HepG2 (cell line): ENCODE results near the gene RNF13. TPM values are rescaled to one million over a fixed set of nuclear protein-coding genes. Genes with fewer than 3 reads are reported as not detected.
A peak's percentile ranks its signal among the peaks of the same experiment; 100 is the strongest.

Experiments used
- DR1 ChIP-seq: sonication (generic); formaldehyde crosslinking; IDR thresholded peaks from 2 replicates; pipeline ENCODE4 v1.8.0; 2021; ENCODE audit warnings: mild to moderate bottlenecking, missing genetic modification reagents, inconsistent platforms
- GTF3A ChIP-seq: sonication (generic); formaldehyde crosslinking; conservative IDR thresholded peaks from 2 replicates; pipeline ENCODE4 v1.4.0; 2020; ENCODE audit warnings: mild to moderate bottlenecking, missing genetic modification reagents
- NBN ChIP-seq: fragments of 450-650 bp; conservative IDR thresholded peaks from 2 replicates; pipeline ENCODE4 v1.6.1; 2017
- NCOA1 ChIP-seq: sonication (generic); formaldehyde crosslinking; IDR thresholded peaks from 2 replicates; pipeline ENCODE4 v1.9.0; 2021; ENCODE audit warnings: missing genetic modification reagents
- NFE2L1 ChIP-seq: sonication (generic); formaldehyde crosslinking; IDR thresholded peaks from 2 replicates; pipeline ENCODE4 v1.4.0; 2020; ENCODE audit warnings: missing genetic modification reagents, mild to moderate bottlenecking, borderline replicate concordance
- PAXIP1 ChIP-seq: sonication (generic); formaldehyde crosslinking; conservative IDR thresholded peaks from 2 replicates; pipeline ENCODE4 v1.4.0; 2020; ENCODE audit warnings: mild to moderate bottlenecking, missing genetic modification reagents, moderate library complexity
- POLR2A ChIP-seq, 2 experiments: IDR thresholded peaks; 2 replicates each; pipeline ENCODE4 v1.6.1; 2011; ENCODE audit warnings: low read depth in 2 of 2, low read length in 2 of 2, mild to moderate bottlenecking in 1 of 2, moderate library complexity in 1 of 2; ENCODE audit not compliant: insufficient read depth in 1 of 2
- SOX5 ChIP-seq: IDR thresholded peaks from 2 replicates; pipeline ENCODE4 v1.6.1; 2016; ENCODE audit warnings: borderline replicate concordance
- SUZ12 ChIP-seq: fragments of 150-350 bp; IDR thresholded peaks from 2 replicates; pipeline ENCODE4 v1.6.1; 2014; ENCODE audit warnings: low read depth, low read length
- TAF15 ChIP-seq: fragments of 200-400 bp; formaldehyde crosslinking; IDR thresholded peaks from one replicate; pipeline ENCODE4 v1.6.1; 2018; ENCODE audit warnings: mild to moderate bottlenecking, low read depth, low read length; ENCODE audit not compliant: poor library complexity, severe bottlenecking
- ZBTB14 ChIP-seq: sonication (generic); formaldehyde crosslinking; IDR thresholded peaks from 2 replicates; pipeline ENCODE4 v1.4.0; 2020; ENCODE audit warnings: missing genetic modification reagents
- ZFX ChIP-seq: sonication (generic); formaldehyde crosslinking; IDR thresholded peaks from 2 replicates; pipeline ENCODE4 v1.4.0; 2020; ENCODE audit warnings: mild to moderate bottlenecking, low read depth, missing genetic modification reagents, moderate library complexity
- ZNF138 ChIP-seq: sonication (generic); formaldehyde crosslinking; IDR thresholded peaks from 2 replicates; pipeline ENCODE4 v1.5.0; 2020; ENCODE audit warnings: mild to moderate bottlenecking, low read depth, missing genetic modification reagents
- ZNF263 ChIP-seq: sonication (generic); formaldehyde crosslinking; IDR thresholded peaks from 2 replicates; pipeline ENCODE4 v1.4.0; 2020; ENCODE audit warnings: missing genetic modification reagents
- ZNF329 ChIP-seq: sonication (generic); formaldehyde crosslinking; IDR thresholded peaks from 2 replicates; pipeline ENCODE4 v1.9.0; 2021; ENCODE audit warnings: low read depth, mild to moderate bottlenecking, missing genetic modification reagents
- ZNF335 ChIP-seq: sonication (generic); formaldehyde crosslinking; IDR thresholded peaks from 2 replicates; pipeline ENCODE4 v1.4.0; 2020; ENCODE audit warnings: missing genetic modification reagents
- ZNF619 ChIP-seq: sonication (generic); formaldehyde crosslinking; IDR thresholded peaks from 2 replicates; pipeline ENCODE4 v1.4.0; 2020; ENCODE audit warnings: mild to moderate bottlenecking, missing genetic modification reagents
- ZNF660 ChIP-seq: sonication (generic); formaldehyde crosslinking; IDR thresholded peaks from 2 replicates; pipeline ENCODE4 v1.5.1; 2020; ENCODE audit warnings: mild to moderate bottlenecking, low read depth, missing genetic modification reagents, borderline replicate concordance
- ZNF784 ChIP-seq: sonication (generic); formaldehyde crosslinking; IDR thresholded peaks from 2 replicates; pipeline ENCODE4 v1.5.1; 2020; ENCODE audit warnings: missing genetic modification reagents, mild to moderate bottlenecking, borderline replicate concordance
- ZNF788 ChIP-seq: sonication (generic); formaldehyde crosslinking; IDR thresholded peaks from 2 replicates; pipeline ENCODE4 v1.5.0; 2020; ENCODE audit warnings: mild to moderate bottlenecking, missing genetic modification reagents, borderline replicate concordance
- ZSCAN20 ChIP-seq: sonication (generic); formaldehyde crosslinking; IDR thresholded peaks from 2 replicates; pipeline ENCODE4 v1.4.0; 2020; ENCODE audit warnings: missing genetic modification reagents, mild to moderate bottlenecking, borderline replicate concordance
- ZXDC ChIP-seq: sonication (generic); formaldehyde crosslinking; IDR thresholded peaks from 2 replicates; pipeline ENCODE4 v1.5.0; 2020; ENCODE audit warnings: mild to moderate bottlenecking, missing genetic modification reagents
- polyA plus RNA-seq, 8 experiments: library from polyadenylated mRNA; depleted of rRNA in 3 of 8; stranded (reverse) in 7 of 8; unstranded in 1 of 8; fragments of >200 nt; fragmentation: Illumina TruSeq in 4 of 8; extraction: Trizol in 4 of 8; gene quantifications; 2 replicates each; pipeline versions ENCODE4 v1.2.1 to v1.2.3, GENCODE V29; 2011 to 2016; ENCODE audit warnings: low read depth in 4 of 8, missing spikeins in 1 of 8, mixed read lengths in 1 of 8; ENCODE audit not compliant: insufficient read depth in 1 of 8
- total RNA-seq, 5 experiments: library from RNA; depleted of rRNA; stranded (reverse); fragments of >200 nt; fragmentation: Illumina TruSeq; extraction: Trizol; gene quantifications; 2 replicates each; pipeline ENCODE4 v1.2.3, GENCODE V29; 2016; ENCODE audit warnings: low read depth in 1 of 5

RNF13 gene
- total and polyA plus RNA-seq, 2 of the 13 experiments (the other 11 are each of a cell fraction or from before 2014, with no cell fraction given), result 39.8 to 46.0 TPM

GRCh38 chr3:149813367-149814281 is 609 bp downstream of the RNF13 start (continued):
- TF ChIP-seq PAXIP1 (CRISPR knock-in tag) (no peak), ZNF329 (CRISPR knock-in tag) (no peak), POLR2A (IDR thresholded peaks at IDR 0.05; ENCODE audit: insufficient read depth in 1 of 2, low read depth in 2 of 2, low read length in 2 of 2) (no peak), GTF3A (CRISPR knock-in tag) (0 out of 2 replicates have a peak, but pooled peaks have one; percentile 31), SUZ12 (no peak), ZNF263 (no peak), NFE2L1 (no peak), TAF15 (no peak), DR1 (CRISPR knock-in tag) (no peak), ZFX (0 out of 2 replicates have a peak, but pooled peaks have one; percentile 11), ZNF138 (no peak), ZNF660 (CRISPR knock-in tag) (no peak), ZSCAN20 (peak; percentile 34; the same call in 1 of the 2 replicates), ZXDC (CRISPR knock-in tag) (no peak), NBN (no peak), ZBTB14 (no peak), ZNF619 (CRISPR knock-in tag) (no peak; the same call in 1 of the 2 replicates), ZNF784 (CRISPR knock-in tag) (no peak), ZNF335 (no peak), ZNF788 (CRISPR knock-in tag) (no peak), NCOA1 (0 out of 2 replicates have a peak, but pooled peaks have one; percentile 40), SOX5 (CRISPR knock-in tag) (no peak)
